Pulmonary artery endothelial cell (primary cell): ENCODE measurements around the gene KLC1. TPM values are rescaled to one million over a fixed set of nuclear protein-coding genes. Genes with fewer than 3 reads are reported as not detected.
"Not testable (repeated sequence)": the region's sequence is repeated elsewhere in the genome, so short reads cannot be mapped to it uniquely, and the experiment has no call there.

ENCODE experiments used
- DNase-seq: peaks from one replicate; pipeline ENCODE4 v3.0.0-alpha.2; 2011; ENCODE audit warnings: low read depth, low spot score
- total RNA-seq: library from RNA; depleted of rRNA; stranded (reverse); fragments of >200 nt; gene quantifications from 2 replicates; pipeline ENCODE4 v1.2.3, GENCODE V29; 2014

The KLC1 gene
- total RNA-seq, 1 donor from 2014 or later: 170 TPM

- no peak for DNase-seq
These were observed 60.2 kb downstream of the KLC1 start for GRCh38 chr14:103688906-103689902.

- no peak for DNase-seq
These were observed 61.3 kb downstream of the KLC1 start for GRCh38 chr14:103690332-103690731.

GRCh38 chr14:103691655-103692054 lies 62.6 kb downstream of the KLC1 start:
- DNase-seq: not testable (repeated sequence)

GRCh38 chr14:103692159-103692558 lies 63.1 kb downstream of the KLC1 start:
- no peak for DNase-seq

GRCh38 chr14:103692871-103693270 lies 63.9 kb downstream of the KLC1 start:
- no peak for DNase-seq

GRCh38 chr14:103693515-103693914 lies 64.5 kb downstream of the KLC1 start:
- no peak for DNase-seq

GRCh38 chr14:103694572-103695026 lies 65.6 kb downstream of the KLC1 start:
- DNase-seq: no peak

- no peak for DNase-seq
These were observed 66.5 kb downstream of the KLC1 start for GRCh38 chr14:103695296-103696069.

GRCh38 chr14:103696070-103696402 lies 67.0 kb downstream of the KLC1 start:
- no peak for DNase-seq

- DNase-seq: no peak
These were observed 67.6 kb downstream of the KLC1 start for GRCh38 chr14:103696466-103697071.

- no peak for DNase-seq
These were observed 68.2 kb downstream of the KLC1 start for GRCh38 chr14:103697206-103697602.

- no peak for DNase-seq
These were observed 68.8 kb downstream of the KLC1 start for GRCh38 chr14:103697603-103698379.

GRCh38 chr14:103698380-103699260 lies 69.6 kb downstream of the KLC1 start:
- DNase-seq: no peak

GRCh38 chr14:103699261-103699661 lies 70.2 kb downstream of the KLC1 start:
- DNase-seq: no peak

GRCh38 chr14:103699901-103700752 lies 71.1 kb downstream of the KLC1 start:
- no peak for DNase-seq

- DNase-seq: no peak
These were observed 71.9 kb downstream of the KLC1 start for GRCh38 chr14:103700753-103701490.

- no peak for DNase-seq
These were observed 73.1 kb downstream of the KLC1 start for GRCh38 chr14:103702095-103702494.
